Activated CD4-positive, alpha-beta memory T cell treated with anti-CD3 and anti-CD28 coated beads, Interleukin-2, amount 10 ng/mL, durations not matched to agents 7 days and 5 days (primary cell): Measurements from ENCODE around the gene PAX5. TPM values are rescaled to one million over a fixed set of nuclear protein-coding genes. Genes with fewer than 3 reads are reported as not detected.

Source experiments
- CTCF ChIA-PET: fragments of 350-600 bp; sonication (Branson Sonifier 250); formaldehyde crosslinking; loops from one replicate; lab custom pipeline; 2021; ENCODE audit warnings: antibody characterized with exemption, inconsistent platforms; lab: Charles Lee
- POLR2A ChIA-PET: fragments of 350-600 bp; sonication (Branson Sonifier 250); formaldehyde crosslinking; loops from one replicate; lab custom pipeline; 2021; ENCODE audit warnings: antibody characterized with exemption; lab: Charles Lee
- DNase-seq: peaks from one replicate; pipeline ENCODE4 v3.0.0-alpha.2; 2020
- H3K27ac Mint-ChIP-seq: one replicate; pipeline ENCODE4 v1.8.0; 2021; ENCODE audit warnings: mild to moderate bottlenecking, mixed read lengths
- H3K27me3 Mint-ChIP-seq: one replicate; pipeline ENCODE4 v1.8.0; 2021; ENCODE audit warnings: mixed read lengths
- H3K36me3 Mint-ChIP-seq: one replicate; pipeline ENCODE4 v1.8.0; 2021; ENCODE audit warnings: low read depth, mixed read lengths
- H3K4me1 Mint-ChIP-seq: one replicate; pipeline ENCODE4 v1.8.0; 2021; ENCODE audit warnings: mixed read lengths
- H3K4me3 Mint-ChIP-seq: one replicate; pipeline ENCODE4 v1.8.0; 2021; ENCODE audit warnings: mild to moderate bottlenecking, mixed read lengths
- H3K9me3 Mint-ChIP-seq: one replicate; pipeline ENCODE4 v1.8.0; 2021; ENCODE audit warnings: mixed read lengths
- total RNA-seq, 2 experiments: library from RNA; stranded (reverse); gene quantifications; one replicate each; pipeline ENCODE4 v1.2.3, GENCODE V29; 2021

The PAX5 gene
- total RNA-seq, 2 experiments from 2014 or later: 0.05 to 0.15 TPM

DNA sequence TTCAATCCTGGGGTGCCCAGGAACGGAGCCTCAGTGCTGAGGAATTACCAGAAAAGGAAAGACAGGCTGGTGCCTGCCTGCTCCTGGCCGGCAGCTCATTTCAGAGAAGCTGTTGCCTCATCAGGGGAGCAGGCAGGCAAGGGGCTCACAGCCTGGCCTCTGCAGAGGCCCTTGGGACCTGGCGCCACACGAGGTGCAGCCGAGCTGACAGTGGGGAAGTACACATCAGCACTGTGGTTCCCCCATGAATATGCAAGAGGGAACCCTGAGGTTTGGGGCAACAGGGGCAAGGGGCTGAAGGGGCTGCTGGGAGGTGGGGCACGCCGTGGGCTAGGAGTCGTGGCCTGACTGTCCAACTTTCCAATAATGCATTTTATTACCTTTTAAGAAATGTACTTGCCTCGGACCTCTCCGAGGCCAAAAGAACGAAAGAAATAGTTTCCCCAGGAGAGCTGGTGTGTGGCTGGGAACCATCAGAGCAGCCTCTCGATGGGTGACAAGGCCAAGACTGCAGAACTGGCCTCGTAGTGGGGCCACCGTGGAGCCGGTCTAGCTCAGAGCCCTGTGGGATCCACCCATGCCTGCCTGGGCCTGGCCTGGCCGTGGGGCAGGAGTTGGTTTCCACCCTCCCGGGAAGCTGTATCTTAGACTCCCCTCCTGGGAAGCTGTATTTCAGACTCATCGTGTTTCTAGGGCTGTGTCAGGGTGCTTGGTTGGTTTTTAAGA is 198.6 kb downstream of the PAX5 start:
- ChIA-PET CTCF (no interaction called here), POLR2A (no interaction called here)
- no peaks in the 10 kb centered on the region for H3K36me3 Mint-ChIP-seq
- no peak overlapping the region for H3K27ac Mint-ChIP-seq
- H3K4me3 Mint-ChIP-seq: no peak overlapping the region
- H3K27me3 Mint-ChIP-seq: peaks cover 6% of the 10 kb centered on the region
- no peaks in the 10 kb centered on the region for H3K4me1 Mint-ChIP-seq
- H3K9me3 Mint-ChIP-seq: no peaks in the 10 kb centered on the region
- DNase-seq: no peak

GRCh38 chr9:36834736-36835135 is 199.3 kb downstream of the PAX5 start:
- Mint-ChIP-seq H3K4me1 (no peaks in the 10 kb centered on the region), H3K9me3 (no peaks in the 10 kb centered on the region), H3K4me3 (no peak overlapping the region), H3K36me3 (no peaks in the 10 kb centered on the region), H3K27me3 (peaks cover 8% of the 10 kb centered on the region), H3K27ac (no peak overlapping the region)
- CTCF ChIA-PET: no interaction called here
- POLR2A ChIA-PET: no interaction called here
- DNase-seq: no peak

- Mint-ChIP-seq H3K27ac (no peak overlapping the region), H3K36me3 (no peaks in the 10 kb centered on the region), H3K9me3 (no peaks in the 10 kb centered on the region), H3K4me3 (no peak overlapping the region), H3K27me3 (peaks cover 10% of the 10 kb centered on the region), H3K4me1 (no peaks in the 10 kb centered on the region)
- CTCF ChIA-PET: no interaction called here
- POLR2A ChIA-PET: no interaction called here
- DNase-seq: no peak
Observed at GRCh38 chr9:36833954-36834353, 200.1 kb downstream of the PAX5 start.

DNA sequence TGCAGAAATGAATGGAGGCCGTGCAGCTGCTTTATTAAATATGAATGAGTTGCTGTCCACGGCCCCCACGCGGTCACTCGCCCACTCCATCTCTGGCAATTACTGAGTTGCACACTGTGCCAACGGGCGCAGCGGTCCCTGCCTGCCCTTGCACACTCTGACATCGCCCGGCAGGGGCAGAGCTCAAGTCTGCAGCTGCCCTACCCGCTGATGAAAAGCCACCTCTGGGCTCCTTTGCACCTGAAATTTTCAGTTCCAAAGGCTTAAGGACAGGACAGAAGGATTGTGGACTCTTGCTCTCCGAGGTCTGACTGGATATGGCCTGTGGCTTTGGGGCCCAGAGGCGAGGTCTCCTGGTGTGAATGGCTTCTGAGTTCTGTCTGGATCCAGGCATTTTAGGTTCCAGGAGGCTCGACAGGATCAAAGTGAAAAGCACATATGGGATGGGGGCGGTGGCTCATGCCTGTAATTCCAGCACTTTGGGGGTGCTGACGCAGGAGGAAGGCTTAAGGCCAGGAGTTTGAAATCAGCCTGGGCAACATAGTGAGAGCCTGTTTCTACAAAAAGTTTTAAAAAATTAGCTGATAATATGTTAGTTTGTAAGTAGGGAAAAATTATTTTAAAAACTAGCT is 201.8 kb downstream of the PAX5 start:
- Mint-ChIP-seq H3K4me1 (no peaks in the 10 kb centered on the region), H3K27me3 (peaks cover 10% of the 10 kb centered on the region), H3K36me3 (no peaks in the 10 kb centered on the region), H3K4me3 (no peak overlapping the region), H3K9me3 (no peaks in the 10 kb centered on the region), H3K27ac (no peak overlapping the region)
- ChIA-PET POLR2A (no interaction called here), CTCF (no interaction called here)
- DNase-seq: no peak

DNA sequence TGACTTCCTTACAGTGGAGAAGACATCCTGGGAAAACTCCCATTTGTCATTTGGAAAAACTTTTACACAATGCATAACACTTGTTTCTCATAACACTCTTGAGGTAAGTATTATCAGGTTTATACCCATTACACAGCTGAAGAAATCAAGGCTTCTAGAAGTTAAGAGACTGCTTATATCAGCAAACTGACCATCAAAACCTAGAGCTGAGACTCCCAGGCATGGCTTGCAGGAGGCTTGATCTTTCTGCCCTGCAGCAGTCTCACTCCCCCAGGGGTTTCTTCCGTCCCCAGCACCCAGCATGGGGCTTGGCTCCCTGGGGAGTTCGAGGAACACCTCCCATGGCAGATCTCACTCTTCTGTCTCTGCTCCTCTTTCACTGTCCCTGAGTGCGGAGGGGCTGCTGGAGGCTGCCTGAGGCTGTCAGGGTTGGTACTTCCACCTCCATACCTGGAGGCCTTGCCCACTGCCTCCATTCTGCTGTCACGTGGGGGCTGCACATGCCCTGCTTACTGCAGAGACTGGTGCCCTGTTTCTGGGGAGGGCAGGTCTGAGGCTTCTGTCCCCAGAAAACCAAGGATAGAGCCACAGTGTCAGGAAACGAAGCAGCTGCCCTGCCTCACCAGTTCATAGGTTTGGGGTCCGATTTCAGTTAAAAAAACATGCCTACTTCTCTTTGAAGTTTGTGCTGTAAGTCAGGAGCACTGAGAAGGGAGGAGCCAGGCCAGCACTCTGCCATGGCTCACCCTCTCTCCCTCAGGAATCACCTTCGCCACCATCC is 202.5 kb downstream of the PAX5 start:
- ChIA-PET POLR2A (no interaction called here), CTCF (no interaction called here)
- Mint-ChIP-seq H3K27ac (no peak overlapping the region), H3K4me3 (no peak overlapping the region), H3K36me3 (no peaks in the 10 kb centered on the region), H3K4me1 (no peaks in the 10 kb centered on the region), H3K27me3 (peaks cover 11% of the 10 kb centered on the region), H3K9me3 (no peaks in the 10 kb centered on the region)
- DNase-seq: no peak

- ChIA-PET CTCF (no interaction called here), POLR2A (no interaction called here)
- H3K4me1 Mint-ChIP-seq: no peaks in the 10 kb centered on the region
Observed at GRCh38 chr9:36828611-36829013, 205.5 kb downstream of the PAX5 start.

DNA sequence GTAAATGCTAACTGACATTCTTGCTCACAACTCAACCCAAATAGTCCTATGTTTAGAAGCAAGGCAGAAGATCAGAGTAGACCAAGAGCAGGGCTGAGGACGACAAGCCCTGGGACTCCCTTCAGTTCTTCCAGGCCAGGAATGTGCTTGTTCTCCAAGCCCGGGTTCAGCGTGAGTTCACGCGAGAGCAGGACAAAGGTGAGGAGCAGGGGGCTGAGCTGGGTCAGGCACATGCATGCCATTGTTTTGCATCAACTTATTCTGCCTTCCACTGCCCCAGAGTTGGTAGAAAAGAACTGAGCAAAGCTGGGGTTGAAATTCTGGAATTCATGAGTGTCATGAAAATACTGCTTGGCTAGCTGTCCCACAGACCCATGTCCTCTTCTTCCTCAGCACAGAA is 206.5 kb downstream of the PAX5 start:
- peaks cover 16% of the 10 kb centered on the region for H3K27me3 Mint-ChIP-seq
- no peak for DNase-seq
- H3K9me3 Mint-ChIP-seq: no peaks in the 10 kb centered on the region
- H3K4me3 Mint-ChIP-seq: no peak overlapping the region
- CTCF ChIA-PET: no interaction called here
- no peaks in the 10 kb centered on the region for H3K4me1 Mint-ChIP-seq
- POLR2A ChIA-PET: no interaction called here
- no peak overlapping the region for H3K27ac Mint-ChIP-seq
- H3K36me3 Mint-ChIP-seq: no peaks in the 10 kb centered on the region

More at GRCh38 chr9:36828611-36829013, 205.5 kb downstream of the PAX5 start:
- Mint-ChIP-seq H3K9me3 (no peaks in the 10 kb centered on the region), H3K4me3 (no peak overlapping the region), H3K27me3 (peaks cover 12% of the 10 kb centered on the region), H3K36me3 (no peaks in the 10 kb centered on the region), H3K27ac (no peak overlapping the region)
- no peak for DNase-seq

- no peak for DNase-seq
- Mint-ChIP-seq H3K27ac (no peak overlapping the region), H3K36me3 (no peaks in the 10 kb centered on the region), H3K4me1 (no peaks in the 10 kb centered on the region), H3K4me3 (no peak overlapping the region), H3K9me3 (no peaks in the 10 kb centered on the region), H3K27me3 (peaks cover 21% of the 10 kb centered on the region)
- ChIA-PET CTCF (no interaction called here), POLR2A (no interaction called here)
Observed at GRCh38 chr9:36826581-36826980, 207.5 kb downstream of the PAX5 start.

DNA sequence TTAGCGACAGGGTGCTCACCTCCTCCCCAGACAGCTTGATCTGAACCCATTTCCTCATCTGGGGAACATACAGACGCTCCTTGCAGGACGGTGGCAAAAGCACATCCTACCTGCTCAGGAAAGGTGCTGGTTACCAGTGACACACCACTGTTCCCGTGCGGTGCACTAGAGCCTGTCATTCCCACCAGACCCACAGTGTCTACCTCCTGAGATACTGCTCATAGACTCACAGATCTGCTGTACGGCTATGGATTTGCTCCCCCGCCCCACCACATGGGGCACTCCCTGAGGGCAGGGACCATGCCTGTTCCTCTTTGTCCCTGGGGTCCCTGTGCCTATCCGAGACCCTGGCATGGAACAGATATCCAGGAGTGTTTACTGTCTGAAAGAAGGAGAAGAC is 208.9 kb downstream of the PAX5 start:
- peaks cover 16% of the 10 kb centered on the region for H3K27me3 Mint-ChIP-seq
- H3K9me3 Mint-ChIP-seq: no peaks in the 10 kb centered on the region
- CTCF ChIA-PET: no interaction called here
- no peak overlapping the region for H3K27ac Mint-ChIP-seq
- DNase-seq: no peak
- no peak overlapping the region for H3K4me3 Mint-ChIP-seq
- POLR2A ChIA-PET: no interaction called here
- H3K4me1 Mint-ChIP-seq: no peaks in the 10 kb centered on the region
- H3K36me3 Mint-ChIP-seq: no peaks in the 10 kb centered on the region

- Mint-ChIP-seq H3K27ac (no peak overlapping the region), H3K9me3 (no peaks in the 10 kb centered on the region), H3K4me3 (no peak overlapping the region), H3K36me3 (no peaks in the 10 kb centered on the region), H3K4me1 (no peaks in the 10 kb centered on the region), H3K27me3 (peaks cover 18% of the 10 kb centered on the region)
- ChIA-PET POLR2A (no interaction called here), CTCF (no interaction called here)
- DNase-seq: no peak
Observed at GRCh38 chr9:36823934-36824333, 210.1 kb downstream of the PAX5 start.

DNA sequence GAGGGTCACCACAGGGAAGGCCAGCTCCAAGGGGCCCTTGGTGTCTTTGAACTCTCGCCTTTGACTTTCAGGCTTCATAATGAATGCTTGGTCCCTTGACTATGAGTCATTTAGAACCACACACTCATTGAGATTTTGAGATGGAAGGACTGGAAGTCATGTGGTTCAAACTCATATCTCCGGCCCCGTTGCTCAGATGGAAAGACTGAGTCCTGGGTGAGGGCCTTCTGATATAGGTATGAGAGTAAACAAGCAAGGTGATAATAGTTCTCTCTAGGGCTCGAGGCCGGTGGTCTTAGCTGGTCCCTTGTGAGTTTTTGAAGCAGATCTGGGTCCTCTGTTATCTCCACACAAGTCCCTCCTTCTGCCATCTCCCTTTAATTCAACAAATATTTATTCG is 210.6 kb downstream of the PAX5 start:
- POLR2A ChIA-PET: no interaction called here

DNA sequence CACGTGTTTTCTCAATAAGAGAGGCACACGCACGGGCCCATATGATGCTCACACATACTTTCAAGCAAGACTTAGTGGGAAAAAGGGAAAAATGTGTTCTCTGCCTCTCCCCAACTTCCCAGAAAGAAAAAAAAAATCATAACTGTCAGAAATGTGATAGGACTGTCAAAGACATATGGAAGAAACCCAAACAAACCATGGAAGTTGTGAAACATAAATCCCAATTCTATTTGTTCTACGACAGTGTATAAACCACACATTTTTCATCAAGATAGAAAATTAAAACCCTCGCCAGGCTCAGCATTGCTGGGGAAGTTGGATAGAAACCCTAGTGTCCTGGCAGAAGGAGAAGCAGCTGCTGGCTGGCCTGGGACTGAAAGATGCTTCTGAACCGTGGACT is 211.9 kb downstream of the PAX5 start:
- Mint-ChIP-seq H3K27me3 (peaks cover 23% of the 10 kb centered on the region), H3K9me3 (no peaks in the 10 kb centered on the region), H3K36me3 (no peaks in the 10 kb centered on the region), H3K4me1 (peaks cover 2% of the 10 kb centered on the region), H3K4me3 (no peak overlapping the region), H3K27ac (no peak overlapping the region)
- ChIA-PET CTCF (no interaction called here), POLR2A (no interaction called here)
- no peak for DNase-seq

More for the DNA sequence above, 210.6 kb downstream of the PAX5 start:
- no peak for DNase-seq
- Mint-ChIP-seq H3K27ac (no peak overlapping the region), H3K4me3 (no peak overlapping the region), H3K9me3 (no peaks in the 10 kb centered on the region), H3K27me3 (peaks cover 21% of the 10 kb centered on the region), H3K4me1 (peaks cover 2% of the 10 kb centered on the region), H3K36me3 (no peaks in the 10 kb centered on the region)
- CTCF ChIA-PET: no interaction called here

DNA sequence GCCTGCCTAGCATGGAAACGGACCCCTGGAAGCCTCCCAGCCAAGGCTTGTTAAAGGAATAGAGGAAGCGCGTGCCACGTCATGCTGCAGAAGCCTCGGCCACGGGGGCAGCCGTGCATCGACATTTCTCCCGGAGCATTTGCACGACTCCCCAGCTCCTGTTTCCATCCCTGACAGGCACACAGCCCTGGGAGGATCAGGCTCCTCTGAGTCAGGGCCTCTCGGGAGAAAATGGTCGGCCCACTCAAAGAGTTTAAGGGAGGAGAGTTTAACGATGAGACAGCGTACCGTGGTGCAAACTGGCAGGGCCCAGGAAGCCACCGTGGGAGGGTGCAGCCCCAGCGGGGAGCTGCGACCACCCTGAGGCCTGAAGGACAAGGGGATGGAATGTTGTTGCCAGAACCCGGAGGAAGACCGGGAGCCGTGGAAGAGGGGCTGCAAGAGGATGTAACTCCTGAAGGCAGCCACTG is 213.6 kb downstream of the PAX5 start:
- H3K36me3 Mint-ChIP-seq: no peaks in the 10 kb centered on the region
- no peaks in the 10 kb centered on the region for H3K9me3 Mint-ChIP-seq
- H3K27ac Mint-ChIP-seq: no peak overlapping the region
- ChIA-PET CTCF (no interaction called here), POLR2A (no interaction called here)
- H3K4me3 Mint-ChIP-seq: no peak overlapping the region
- peaks cover 26% of the 10 kb centered on the region for H3K27me3 Mint-ChIP-seq
- DNase-seq: no peak
- peaks cover 2% of the 10 kb centered on the region for H3K4me1 Mint-ChIP-seq
